ENCODE measurements around the gene GIT1.
A peak's percentile ranks its signal among the peaks of the same experiment; 100 is the strongest.

The GIT1 gene

GRCh38 chr17:29589524-29590410, at the start of gene GIT1:
Gene GIT1 (minus strand): TSS chr17:29589648. CDS start chr17:29589378, 270 bp downstream.
- DNase-seq (ENCODE audit: extremely low read depth in 1 of 2, low read depth in 1 of 2), result peak in 1 of 2 donors; percentile 77

- DNase-seq (ENCODE audit: extremely low read depth in 1 of 2, low read depth in 1 of 2), result no peak
Observed at GRCh38 chr17:29633886-29634285, 44.4 kb upstream of the GIT1 start.

GRCh38 chr17:29630630-29631193, 41.3 kb upstream of the GIT1 start:
- no peak for DNase-seq (ENCODE audit: extremely low read depth in 1 of 2, low read depth in 1 of 2)

GRCh38 chr17:29629839-29630238, 40.4 kb upstream of the GIT1 start:
- DNase-seq (ENCODE audit: extremely low read depth in 1 of 2, low read depth in 1 of 2), result no peak

GRCh38 chr17:29628644-29629043, 39.2 kb upstream of the GIT1 start:
- no peak for DNase-seq (ENCODE audit: extremely low read depth in 1 of 2, low read depth in 1 of 2)

- DNase-seq (ENCODE audit: extremely low read depth in 1 of 2, low read depth in 1 of 2), result no peak
Observed at GRCh38 chr17:29627951-29628350, 38.5 kb upstream of the GIT1 start.

GRCh38 chr17:29625037-29625750, 35.7 kb upstream of the GIT1 start:
- DNase-seq (ENCODE audit: extremely low read depth in 1 of 2, low read depth in 1 of 2), result no peak

- no peak for DNase-seq (ENCODE audit: extremely low read depth in 1 of 2, low read depth in 1 of 2)
Observed at GRCh38 chr17:29624586-29624985, 35.1 kb upstream of the GIT1 start.

- DNase-seq (ENCODE audit: extremely low read depth in 1 of 2, low read depth in 1 of 2), result no peak
Observed at GRCh38 chr17:29623283-29623647, 33.8 kb upstream of the GIT1 start.

- no peak for DNase-seq (ENCODE audit: extremely low read depth in 1 of 2, low read depth in 1 of 2)
Observed at GRCh38 chr17:29622337-29623282, 33.2 kb upstream of the GIT1 start, which contains the start of gene CORO6. Gene CORO6 (minus strand): TSS chr17:29622912. CDS start chr17:29621421, 1,491 bp downstream.

GRCh38 chr17:29621751-29622194, 32.3 kb upstream of the GIT1 start:
- no peak for DNase-seq (ENCODE audit: extremely low read depth in 1 of 2, low read depth in 1 of 2)

- DNase-seq (ENCODE audit: extremely low read depth in 1 of 2, low read depth in 1 of 2), result no peak
Observed at GRCh38 chr17:29620779-29621500, 31.5 kb upstream of the GIT1 start.

- DNase-seq (ENCODE audit: extremely low read depth in 1 of 2, low read depth in 1 of 2), result no peak
Observed at GRCh38 chr17:29620271-29620670, 30.8 kb upstream of the GIT1 start.

GRCh38 chr17:29619251-29619650, 29.8 kb upstream of the GIT1 start:
- no peak for DNase-seq (ENCODE audit: extremely low read depth in 1 of 2, low read depth in 1 of 2)

GRCh38 chr17:29618272-29619065, 29.0 kb upstream of the GIT1 start:
- no peak for DNase-seq (ENCODE audit: extremely low read depth in 1 of 2, low read depth in 1 of 2)

GRCh38 chr17:29617481-29618271, 28.2 kb upstream of the GIT1 start:
- peak; percentile 69 to 78 for DNase-seq (ENCODE audit: extremely low read depth in 1 of 2, low read depth in 1 of 2)

- DNase-seq (ENCODE audit: extremely low read depth in 1 of 2, low read depth in 1 of 2), result peak; percentile 60 to 82
Observed at GRCh38 chr17:29617125-29617480, 27.7 kb upstream of the GIT1 start.

- DNase-seq (ENCODE audit: extremely low read depth in 1 of 2, low read depth in 1 of 2), result no peak
Observed at GRCh38 chr17:29616300-29617048, 27.0 kb upstream of the GIT1 start.

Measured in activated CD8-positive, alpha-beta memory T cell treated with anti-CD3 and anti-CD28 coated beads for 1 hour (primary cell).